Uterus (tissue), 2 donors: ENCODE measurements around the gene PRKAG2.

ENCODE experiments used
- POLR2A ChIP-seq, 2 donors: fragments of 450-650 bp; IDR thresholded peaks; one replicate each; pipeline ENCODE4 v1.6.1; 2016; ENCODE audit warnings: antibody characterized with exemption in 2 of 2, mild to moderate bottlenecking in 1 of 2, moderate library complexity in 1 of 2
- TF ChIP-seq, protein P1 (sequence below), 4 experiments: fragments of 200-600 bp in 2 of 4; fragments of 450-650 bp in 2 of 4; sonication (generic) in 2 of 4; IDR thresholded peaks; one replicate each; pipeline ENCODE4 v1.5.1; 2016 to 2019; ENCODE audit warnings: antibody characterized with exemption in 4 of 4, mild to moderate bottlenecking in 2 of 4, moderate library complexity in 1 of 4

DNA sequence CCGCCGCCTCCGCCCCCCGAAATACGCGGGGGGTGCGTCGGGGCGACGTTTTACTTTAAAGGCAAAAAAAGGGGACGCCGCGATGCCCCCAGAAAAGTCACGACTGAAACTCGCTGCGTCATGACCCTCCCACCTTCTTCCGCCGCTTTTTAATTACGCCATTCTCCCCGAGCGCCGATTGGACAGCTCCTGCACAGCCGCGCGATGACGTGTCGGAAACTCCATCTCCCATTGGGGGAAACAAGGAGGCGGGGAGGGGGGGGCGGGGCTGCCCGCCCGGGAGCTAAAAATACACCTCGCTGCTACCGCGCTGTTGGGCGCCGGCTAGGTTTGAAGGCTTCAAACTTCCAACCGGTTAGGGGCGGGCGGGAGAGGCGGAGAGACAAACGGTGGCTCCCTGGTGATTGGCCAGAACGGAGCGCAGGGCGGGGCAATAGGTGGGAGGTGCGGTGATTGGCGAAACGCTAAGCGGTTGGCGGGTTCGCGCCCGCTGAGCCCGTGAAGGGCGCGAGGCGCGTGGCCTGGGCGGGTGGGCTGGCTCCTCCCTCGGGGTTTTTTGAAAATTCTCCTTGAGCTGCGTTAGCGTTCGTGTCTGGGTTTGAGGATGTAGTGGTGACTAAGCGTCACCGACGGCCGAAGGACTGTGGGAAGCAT lies 357.0 kb downstream of the PRKAG2 start, which contains the start of gene RHEB:
- TF ChIP-seq, protein P1, sequence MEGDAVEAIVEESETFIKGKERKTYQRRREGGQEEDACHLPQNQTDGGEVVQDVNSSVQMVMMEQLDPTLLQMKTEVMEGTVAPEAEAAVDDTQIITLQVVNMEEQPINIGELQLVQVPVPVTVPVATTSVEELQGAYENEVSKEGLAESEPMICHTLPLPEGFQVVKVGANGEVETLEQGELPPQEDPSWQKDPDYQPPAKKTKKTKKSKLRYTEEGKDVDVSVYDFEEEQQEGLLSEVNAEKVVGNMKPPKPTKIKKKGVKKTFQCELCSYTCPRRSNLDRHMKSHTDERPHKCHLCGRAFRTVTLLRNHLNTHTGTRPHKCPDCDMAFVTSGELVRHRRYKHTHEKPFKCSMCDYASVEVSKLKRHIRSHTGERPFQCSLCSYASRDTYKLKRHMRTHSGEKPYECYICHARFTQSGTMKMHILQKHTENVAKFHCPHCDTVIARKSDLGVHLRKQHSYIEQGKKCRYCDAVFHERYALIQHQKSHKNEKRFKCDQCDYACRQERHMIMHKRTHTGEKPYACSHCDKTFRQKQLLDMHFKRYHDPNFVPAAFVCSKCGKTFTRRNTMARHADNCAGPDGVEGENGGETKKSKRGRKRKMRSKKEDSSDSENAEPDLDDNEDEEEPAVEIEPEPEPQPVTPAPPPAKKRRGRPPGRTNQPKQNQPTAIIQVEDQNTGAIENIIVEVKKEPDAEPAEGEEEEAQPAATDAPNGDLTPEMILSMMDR (IDR thresholded peaks at IDR 0.05), result peak in 1 of 4 experiments; percentile 6
- peak in 1 of 2 donors; percentile 51 for TF ChIP-seq POLR2A (IDR thresholded peaks at IDR 0.05)
